HG03135 (cell line): ENCODE measurements around the gene ZNF831.

Source experiments
- ATAC-seq: cut with Tn5 transposase; IDR thresholded peaks from one replicate; pipeline ENCODE4 v1.9.1; 2021; ENCODE audit warnings: mild to moderate bottlenecking, moderate library complexity; ENCODE audit not compliant: unreplicated experiment

Gene ZNF831

GRCh38 chr20:59177266-59178250, 13.9 kb downstream of the ZNF831 start:
- peak; percentile 70 for ATAC-seq

DNA sequence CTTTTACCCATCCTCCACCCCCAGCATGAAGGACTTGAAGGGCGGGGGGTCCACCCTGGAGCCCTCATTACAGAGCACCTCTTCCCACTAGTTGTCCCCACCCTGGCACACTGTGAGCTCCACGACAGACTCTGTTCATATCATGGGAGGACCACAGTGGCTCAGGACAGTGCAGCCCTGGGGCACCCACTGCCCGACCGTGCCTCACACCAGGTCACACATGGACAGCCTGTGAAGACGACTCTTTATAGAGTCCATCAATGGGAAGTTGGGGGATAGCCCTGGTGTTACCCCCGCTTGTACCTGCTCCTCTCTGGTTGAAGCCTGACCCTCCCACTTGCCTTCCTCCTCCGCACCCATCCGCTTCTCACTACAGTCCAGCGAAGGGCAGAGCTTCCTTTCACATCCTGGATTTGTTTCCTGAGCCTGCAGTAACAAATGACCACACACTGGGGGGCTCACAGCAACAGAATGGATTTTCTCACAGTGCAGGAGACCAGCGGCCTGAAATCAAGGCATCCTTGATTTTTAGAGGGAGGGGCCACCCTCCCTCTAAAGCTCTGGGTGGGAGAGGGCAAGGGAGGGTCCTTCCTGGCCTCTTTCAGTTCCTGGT, 15.5 kb downstream of the ZNF831 start:
- no peak for ATAC-seq

DNA sequence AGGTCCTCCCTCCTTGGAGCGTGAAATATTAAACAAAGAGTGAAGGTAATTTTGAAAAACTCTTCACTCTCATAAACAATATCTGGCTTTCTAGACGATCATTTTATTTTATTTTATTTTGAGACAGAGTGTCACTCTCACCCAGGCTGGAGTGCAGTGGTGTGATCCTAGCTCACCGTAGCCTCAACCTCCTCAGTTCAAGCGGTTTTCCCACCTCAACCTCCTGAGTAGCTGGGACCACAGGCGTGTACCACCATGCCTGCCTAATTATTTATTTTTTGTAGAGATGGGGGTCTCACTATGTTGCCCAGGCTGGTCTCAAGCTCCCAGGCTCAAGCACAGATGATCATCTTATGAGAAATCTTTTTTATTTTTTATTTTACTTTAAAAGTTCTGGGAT, 16.4 kb downstream of the ZNF831 start:
- no peak for ATAC-seq

- ATAC-seq, result no peak
Measured at GRCh38 chr20:59181936-59182335, 18.3 kb downstream of the ZNF831 start.

GRCh38 chr20:59182401-59183044, 18.9 kb downstream of the ZNF831 start:
- ATAC-seq, result no peak

DNA sequence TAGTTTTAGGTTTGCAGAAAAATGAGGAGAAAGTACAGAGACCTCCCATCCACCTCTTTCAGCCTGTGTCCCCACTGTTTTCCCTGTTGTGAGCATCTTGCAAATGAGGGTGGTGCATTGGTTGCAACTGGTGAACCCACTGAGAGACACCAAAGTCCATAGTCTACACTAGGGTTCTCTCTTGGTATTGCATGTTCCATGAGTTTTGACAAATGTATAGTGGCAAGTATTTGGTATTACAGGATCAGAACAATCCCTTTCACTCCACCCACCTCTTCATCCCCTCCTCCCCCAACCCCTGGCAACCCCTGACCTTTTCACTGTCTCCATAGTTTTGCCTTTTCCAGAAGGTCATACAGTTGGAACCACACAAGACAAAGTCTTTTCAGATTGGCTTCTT, 20.1 kb downstream of the ZNF831 start:
- ATAC-seq, result no peak

- no peak for ATAC-seq
Measured at GRCh38 chr20:59184880-59185447, 21.3 kb downstream of the ZNF831 start.

- no peak for ATAC-seq
Measured at GRCh38 chr20:59185809-59186208, 22.2 kb downstream of the ZNF831 start.

DNA sequence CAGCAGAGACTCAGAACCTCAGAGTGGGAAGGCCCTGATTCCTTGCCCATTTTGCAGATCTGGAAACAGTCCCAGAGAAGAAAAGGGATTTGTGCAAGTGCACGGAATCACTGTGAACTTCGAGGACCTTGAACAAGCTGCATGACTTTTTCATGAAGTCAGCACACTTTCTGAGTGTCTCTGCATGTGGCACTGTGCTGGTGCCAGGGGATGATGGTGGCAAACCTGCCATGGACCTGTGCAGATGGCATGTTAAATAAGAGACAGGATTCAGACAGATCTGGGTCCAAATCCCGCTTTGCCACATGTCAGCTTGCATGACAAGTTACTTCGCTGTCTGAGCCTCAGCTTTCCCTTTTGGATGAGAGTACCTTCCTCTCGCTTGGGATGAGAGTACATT, 26.8 kb downstream of the ZNF831 start:
- ATAC-seq, result no peak

DNA sequence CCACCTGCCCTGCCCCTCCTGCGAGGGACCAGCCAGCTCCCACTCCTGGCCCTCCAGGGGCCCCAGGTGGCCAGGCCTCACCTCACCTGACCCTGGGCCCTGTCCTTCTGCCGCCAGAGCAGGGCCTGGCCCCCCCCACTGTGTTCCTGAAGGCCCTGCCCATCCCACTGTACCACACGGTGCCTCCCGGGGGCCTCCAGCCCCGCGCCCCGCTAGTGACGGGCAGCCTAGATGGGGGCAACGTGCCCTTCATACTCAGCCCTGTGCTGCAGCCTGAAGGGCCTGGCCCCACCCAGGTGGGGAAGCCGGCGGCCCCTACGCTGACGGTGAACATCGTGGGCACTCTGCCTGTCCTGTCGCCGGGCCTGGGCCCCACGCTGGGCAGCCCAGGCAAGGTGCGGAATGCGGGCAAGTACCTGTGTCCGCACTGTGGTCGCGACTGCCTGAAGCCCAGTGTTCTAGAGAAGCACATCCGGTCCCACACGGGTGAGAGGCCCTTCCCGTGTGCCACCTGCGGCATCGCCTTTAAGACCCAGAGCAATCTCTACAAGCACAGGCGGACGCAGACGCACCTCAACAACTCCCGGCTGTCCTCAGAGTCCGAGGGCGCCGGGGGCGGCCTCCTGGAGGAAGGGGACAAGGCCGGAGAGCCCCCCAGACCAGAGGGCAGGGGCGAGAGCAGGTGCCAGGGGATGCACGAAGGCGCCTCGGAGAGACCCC, 27.6 kb downstream of the ZNF831 start:
- ATAC-seq, result no peak

- no peak for ATAC-seq
Measured at GRCh38 chr20:59191756-59192532, 28.3 kb downstream of the ZNF831 start.

DNA sequence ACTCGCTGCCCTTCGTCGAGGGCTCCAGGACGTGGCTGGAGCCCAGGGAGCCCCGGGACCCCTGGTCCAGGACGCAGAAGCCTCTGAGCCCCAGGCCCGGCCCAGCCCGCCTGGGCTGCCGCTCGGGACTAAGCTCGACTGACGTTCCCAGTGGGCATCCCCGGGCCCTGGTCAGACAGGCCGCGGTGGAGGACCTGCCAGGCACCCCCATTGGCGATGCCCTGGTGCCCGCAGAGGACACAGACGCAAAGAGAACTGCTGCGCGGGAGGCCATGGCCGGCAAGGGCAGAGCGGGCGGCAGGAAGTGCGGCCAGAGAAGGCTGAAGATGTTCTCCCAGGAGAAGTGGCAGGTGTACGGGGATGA, 28.9 kb downstream of the ZNF831 start:
- no peak for ATAC-seq

DNA sequence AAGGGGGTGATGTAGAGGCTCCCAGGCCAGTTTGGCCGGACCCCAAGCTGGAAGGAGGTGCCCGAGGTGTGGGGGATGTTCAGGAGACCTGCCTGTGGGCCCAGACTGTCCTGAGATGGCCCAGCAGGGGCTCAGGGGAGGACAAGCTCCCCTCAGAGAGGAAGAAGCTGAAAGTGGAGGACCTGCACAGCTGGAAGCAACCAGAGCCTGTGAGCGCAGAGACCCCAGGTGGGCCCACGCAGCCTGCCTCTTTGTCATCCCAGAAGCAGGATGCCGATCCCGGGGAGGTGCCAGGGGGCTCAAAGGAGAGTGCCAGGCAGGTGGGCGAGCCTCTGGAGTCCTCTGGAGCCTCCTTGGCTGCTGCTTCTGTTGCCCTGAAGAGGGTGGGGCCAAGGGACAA, 29.7 kb downstream of the ZNF831 start:
- ATAC-seq, result no peak

DNA sequence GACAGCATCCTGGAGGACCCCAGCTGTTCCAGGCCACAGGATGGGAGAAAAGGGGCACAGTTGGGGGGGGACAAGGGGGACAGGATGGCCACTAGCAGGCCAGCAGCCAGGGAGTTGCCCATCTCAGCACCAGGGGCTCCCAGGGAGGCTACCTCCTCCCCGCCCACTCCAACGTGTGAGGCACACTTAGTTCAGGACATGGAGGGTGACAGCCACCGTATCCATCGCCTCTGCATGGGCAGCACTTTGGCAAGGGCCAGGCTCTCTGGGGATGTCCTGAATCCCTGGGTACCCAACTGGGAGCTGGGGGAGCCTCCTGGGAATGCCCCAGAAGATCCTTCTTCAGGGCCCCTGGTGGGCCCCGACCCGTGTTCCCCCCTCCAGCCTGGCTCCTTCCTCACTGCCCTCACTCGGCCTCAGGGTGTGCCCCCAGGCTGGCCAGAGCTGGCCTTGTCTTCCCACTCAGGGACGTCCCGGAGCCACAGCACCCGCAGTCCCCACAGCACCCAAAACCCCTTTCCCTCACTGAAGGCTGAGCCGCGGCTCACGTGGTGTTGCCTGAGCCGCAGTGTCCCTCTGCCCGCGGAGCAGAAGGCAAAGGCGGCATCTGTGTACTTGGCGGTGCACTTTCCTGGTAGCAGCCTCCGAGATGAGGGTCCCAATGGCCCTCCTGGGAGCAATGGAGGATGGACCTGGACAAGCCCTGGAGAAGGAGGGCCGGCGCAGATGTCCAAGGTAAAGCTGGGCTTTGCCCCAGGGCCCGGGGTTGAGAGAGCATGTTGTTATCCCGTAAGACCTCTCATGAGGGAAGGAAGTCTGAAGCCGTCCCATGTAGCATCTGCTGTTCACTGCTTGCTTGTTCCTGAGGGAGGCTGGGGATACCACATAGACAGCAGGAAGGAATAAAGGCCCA, 30.7 kb downstream of the ZNF831 start:
- no peak for ATAC-seq

DNA sequence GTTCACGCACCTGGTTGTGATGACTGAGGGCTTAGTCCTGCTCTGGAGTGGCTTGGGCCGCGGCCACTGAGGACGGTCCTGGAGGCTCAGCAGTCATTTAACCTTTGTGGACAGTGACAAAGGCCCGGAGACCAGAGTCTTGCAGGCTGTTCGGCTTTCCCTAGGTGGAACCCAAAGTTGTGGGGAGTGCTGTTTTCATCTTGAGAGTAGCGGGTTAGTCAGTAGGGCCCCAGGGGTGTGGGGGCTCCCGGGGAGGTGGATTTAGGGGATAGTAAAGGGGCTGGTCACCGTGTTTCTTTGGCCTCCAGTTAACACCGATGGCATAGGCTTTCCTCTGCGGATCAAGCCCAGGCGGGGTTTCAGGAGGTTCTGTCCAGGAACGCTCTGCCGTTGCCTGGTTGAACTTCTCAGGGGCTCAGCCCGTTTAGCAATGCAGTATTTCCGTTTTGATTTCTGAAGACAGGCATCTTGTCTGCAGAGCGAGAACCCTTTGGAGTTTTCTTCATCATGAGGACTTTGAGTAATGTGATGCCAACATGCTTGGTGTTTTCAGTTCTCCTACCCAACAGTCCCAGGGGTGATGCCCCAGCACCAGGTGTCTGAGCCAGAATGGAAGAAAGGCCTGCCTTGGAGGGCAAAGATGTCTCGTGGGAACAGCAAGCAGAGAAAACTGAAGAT, 31.8 kb downstream of the ZNF831 start:
- no peak for ATAC-seq

- ATAC-seq, result no peak
Measured at GRCh38 chr20:59204165-59204894, 40.7 kb downstream of the ZNF831 start.

- no peak for ATAC-seq
Measured at GRCh38 chr20:59205044-59205443, 41.4 kb downstream of the ZNF831 start.

GRCh38 chr20:59207235-59207634, 43.6 kb downstream of the ZNF831 start:
- no peak for ATAC-seq
